Omental fat pad (tissue), 4 donors: ENCODE data around the gene GAD2. TPM values are rescaled to one million over a fixed set of nuclear protein-coding genes. Genes with fewer than 3 reads are reported as not detected.

Source experiments
- ATAC-seq: fragments of 150-250 bp; one replicate; pipeline ENCODE4 v1.9.1; 2016; ENCODE audit warnings: mild to moderate bottlenecking, moderate library complexity; ENCODE audit not compliant: low FRiP score
- DNase-seq: peaks from one replicate; pipeline ENCODE4 v3.0.0-alpha.2; 2019; ENCODE audit warnings: low spot score
- total RNA-seq, 4 donors: library from RNA; depleted of rRNA; stranded (reverse); fragments of >200 nt; gene quantifications; one replicate each; pipeline ENCODE4 v1.1.0, GENCODE V29; 2016
- TF ChIP-seq, protein P1 (sequence below), 3 donors: fragments of 450-650 bp; IDR thresholded peaks; one replicate each; pipeline ENCODE4 v1.5.1; 2016 to 2017; ENCODE audit warnings: antibody characterized with exemption in 3 of 3, mild to moderate bottlenecking in 3 of 3, moderate library complexity in 2 of 3

The GAD2 gene
- total RNA-seq, 4 donors from 2014 or later, result not detected

DNA sequence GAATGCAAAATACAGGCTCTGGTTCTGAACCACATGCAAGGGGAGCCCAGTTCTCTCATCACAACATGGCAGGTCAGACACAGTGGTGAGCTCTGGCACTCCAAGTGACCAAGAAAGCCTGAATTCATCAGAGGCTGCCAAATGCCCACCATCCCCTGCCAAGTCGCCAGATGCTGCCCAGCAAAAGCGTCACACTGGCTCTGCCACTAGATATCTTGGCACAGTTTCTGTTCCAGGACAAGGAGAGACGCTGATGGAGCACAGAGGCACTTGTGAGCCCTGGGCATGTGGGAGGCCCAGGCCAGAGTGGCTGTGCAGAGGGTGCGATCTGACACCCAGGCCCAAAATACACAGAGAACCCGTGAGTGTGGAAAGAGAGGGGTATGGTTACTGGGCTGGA is 57.8 kb downstream of the GAD2 start:
- TF ChIP-seq, protein P1, sequence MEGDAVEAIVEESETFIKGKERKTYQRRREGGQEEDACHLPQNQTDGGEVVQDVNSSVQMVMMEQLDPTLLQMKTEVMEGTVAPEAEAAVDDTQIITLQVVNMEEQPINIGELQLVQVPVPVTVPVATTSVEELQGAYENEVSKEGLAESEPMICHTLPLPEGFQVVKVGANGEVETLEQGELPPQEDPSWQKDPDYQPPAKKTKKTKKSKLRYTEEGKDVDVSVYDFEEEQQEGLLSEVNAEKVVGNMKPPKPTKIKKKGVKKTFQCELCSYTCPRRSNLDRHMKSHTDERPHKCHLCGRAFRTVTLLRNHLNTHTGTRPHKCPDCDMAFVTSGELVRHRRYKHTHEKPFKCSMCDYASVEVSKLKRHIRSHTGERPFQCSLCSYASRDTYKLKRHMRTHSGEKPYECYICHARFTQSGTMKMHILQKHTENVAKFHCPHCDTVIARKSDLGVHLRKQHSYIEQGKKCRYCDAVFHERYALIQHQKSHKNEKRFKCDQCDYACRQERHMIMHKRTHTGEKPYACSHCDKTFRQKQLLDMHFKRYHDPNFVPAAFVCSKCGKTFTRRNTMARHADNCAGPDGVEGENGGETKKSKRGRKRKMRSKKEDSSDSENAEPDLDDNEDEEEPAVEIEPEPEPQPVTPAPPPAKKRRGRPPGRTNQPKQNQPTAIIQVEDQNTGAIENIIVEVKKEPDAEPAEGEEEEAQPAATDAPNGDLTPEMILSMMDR (IDR thresholded peaks at IDR 0.05), result no peak
- ATAC-seq, result no peak
- DNase-seq, result no peak

DNA sequence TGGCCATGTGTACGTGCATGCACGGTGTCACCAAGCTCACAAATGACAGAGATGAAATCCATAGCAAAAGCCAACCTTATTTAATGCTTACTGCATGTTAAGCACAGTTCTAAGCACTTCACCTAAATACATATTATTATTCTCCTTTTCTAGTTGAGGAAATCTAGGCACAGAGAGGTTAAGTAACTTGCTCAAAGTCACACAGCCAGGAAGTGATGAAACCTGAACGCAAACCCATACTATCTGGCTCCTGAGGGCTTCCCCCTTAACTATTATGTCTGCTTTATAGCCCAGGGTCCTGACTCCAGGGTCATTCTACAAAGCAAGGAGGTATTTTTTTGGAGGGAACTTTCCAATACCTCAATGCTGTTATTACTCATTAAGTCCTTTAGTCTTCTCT is 61.7 kb downstream of the GAD2 start:
- ATAC-seq (no peak), DNase-seq (no peak)
- TF ChIP-seq, protein P1 (IDR thresholded peaks at IDR 0.05), result no peak

DNA sequence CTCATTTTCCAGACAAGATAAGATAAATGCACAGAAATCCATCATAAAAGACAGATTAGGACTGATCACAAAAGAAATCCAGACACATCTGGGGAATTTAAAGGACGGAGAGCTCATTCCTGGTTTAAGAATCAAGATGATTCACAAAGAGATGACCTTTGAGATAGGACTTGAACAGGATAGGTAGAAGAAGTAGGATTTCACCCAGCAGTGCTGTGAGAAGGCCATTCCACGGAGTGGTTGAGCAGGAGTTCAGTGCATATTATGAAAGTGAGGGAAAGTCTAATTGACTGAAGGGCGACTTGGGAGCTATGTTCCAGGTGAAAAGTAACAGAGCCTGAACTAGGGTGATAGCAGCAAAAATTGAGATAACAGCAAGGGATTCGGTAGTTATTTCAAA is 73.7 kb downstream of the GAD2 start:
- DNase-seq, result no peak
- TF ChIP-seq, protein P1 (IDR thresholded peaks at IDR 0.05), result no peak
- no peak for ATAC-seq

DNA sequence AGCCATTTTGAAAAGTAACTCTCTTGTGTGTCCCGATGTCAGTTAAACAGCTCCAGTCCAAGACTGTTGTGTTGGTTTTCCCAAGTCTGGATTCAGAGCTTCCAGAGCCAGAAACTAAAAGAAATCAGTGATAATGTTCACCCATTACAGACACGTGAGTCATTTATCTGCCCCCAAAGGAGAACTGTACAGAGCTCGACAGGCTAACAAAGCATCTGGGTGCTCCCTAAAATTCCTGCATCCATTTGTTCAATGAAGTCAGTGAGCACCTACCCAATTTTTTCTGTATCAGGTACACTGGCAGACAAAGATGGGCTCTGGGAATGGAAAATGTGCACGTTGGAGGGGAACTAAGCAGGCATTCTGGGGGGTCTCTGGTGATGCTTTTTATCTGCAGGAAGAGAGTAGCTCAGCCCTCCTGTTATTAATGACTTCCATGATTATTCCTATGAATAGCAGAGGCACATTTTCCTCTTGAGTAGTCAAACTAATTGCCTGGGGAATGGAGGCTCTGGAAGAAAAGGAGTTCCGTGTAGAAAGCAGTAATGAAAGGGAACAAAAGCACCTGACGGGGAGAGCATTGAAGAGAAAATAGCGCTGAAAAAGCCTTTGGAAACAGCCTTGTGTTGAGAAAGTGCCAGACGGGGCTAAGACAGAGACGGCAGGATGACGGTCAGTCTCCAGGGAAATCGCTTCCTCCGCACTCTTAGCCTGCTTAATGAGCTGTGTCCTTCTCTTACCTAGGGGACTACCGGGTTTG is 75.3 kb downstream of the GAD2 start:
- ATAC-seq (no peak), DNase-seq (no peak)
- TF ChIP-seq, protein P1 (IDR thresholded peaks at IDR 0.05), result no peak

DNA sequence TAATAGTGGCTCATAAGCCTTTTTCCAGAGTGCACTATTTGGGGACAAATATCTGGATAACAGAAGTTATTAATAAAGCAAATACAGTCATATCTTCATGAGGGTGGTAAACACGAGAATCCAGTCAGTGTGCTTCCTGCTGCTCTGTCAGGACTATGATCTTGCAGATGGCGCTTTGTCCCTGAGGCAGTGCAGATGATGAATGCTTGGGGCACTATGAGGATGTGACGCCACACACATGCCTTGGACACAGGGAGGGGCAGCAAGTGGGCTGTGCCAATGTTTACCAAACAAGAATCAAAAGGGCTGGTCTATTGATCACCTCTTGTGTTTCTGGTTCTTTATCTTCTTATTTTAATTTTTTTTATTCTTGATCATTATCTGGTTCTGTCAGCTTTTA is 79.8 kb downstream of the GAD2 start:
- no peak for DNase-seq
- ATAC-seq, result no peak
- TF ChIP-seq, protein P1 (IDR thresholded peaks at IDR 0.05), result no peak

DNA sequence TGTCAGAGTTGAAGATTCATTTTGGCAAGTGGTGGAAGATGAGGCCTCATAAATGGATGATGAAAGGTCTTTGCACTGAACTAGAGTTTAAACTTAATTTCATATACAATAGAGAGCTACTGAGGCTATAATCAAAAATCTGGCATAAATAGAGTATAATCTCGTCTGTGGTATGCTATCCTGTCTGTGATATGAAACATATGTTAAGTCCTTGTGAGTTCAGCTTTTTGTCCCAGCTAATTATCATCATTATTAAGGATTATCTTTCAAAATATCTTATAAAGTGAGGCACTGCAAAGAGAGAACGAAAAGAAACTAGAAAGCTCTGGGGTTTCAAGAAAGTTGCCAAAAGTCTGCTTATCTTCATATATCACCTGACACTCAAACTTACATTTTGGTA is 83.4 kb downstream of the GAD2 start:
- TF ChIP-seq, protein P1 (IDR thresholded peaks at IDR 0.05), result no peak
- DNase-seq (no peak), ATAC-seq (no peak)

DNA sequence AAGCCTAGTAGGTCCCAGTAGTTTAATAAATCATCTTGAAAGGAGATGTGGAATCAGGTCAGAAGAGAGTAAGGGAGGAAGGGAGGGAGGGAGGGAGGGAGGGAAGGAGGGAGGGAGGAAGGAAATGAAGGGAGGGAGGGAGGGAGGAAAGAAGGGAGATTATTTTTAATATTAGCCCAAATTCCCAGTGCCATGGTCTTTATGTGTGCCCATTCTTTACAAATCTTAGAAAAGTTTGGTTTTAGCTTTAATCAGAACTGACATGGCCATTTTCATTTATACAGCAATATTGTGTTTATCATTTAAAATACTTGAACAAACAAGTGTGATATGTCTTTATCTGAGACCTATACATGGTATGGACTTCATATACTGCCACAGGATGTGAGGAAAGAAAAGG is 86.8 kb downstream of the GAD2 start:
- TF ChIP-seq, protein P1 (IDR thresholded peaks at IDR 0.05), result no peak
- ATAC-seq (no peak), DNase-seq (no peak)
